GM20000 (cell line): ENCODE data around the gene DBNDD1.

Experiments
- DNase-seq: peaks from one replicate; pipeline ENCODE4 v3.0.0; 2012; ENCODE audit warnings: low spot score
- TF ChIP-seq, protein P1 (sequence below): IDR thresholded peaks from 2 replicates; pipeline ENCODE4 v1.5.1; 2012; ENCODE audit warnings: mild to moderate bottlenecking, control low read depth; ENCODE audit errors: extremely low read depth, missing control alignments

The DBNDD1 gene

GRCh38 chr16:89982318-89982717 lies 36.9 kb downstream of the DBNDD1 start:
- TF ChIP-seq, protein P1, sequence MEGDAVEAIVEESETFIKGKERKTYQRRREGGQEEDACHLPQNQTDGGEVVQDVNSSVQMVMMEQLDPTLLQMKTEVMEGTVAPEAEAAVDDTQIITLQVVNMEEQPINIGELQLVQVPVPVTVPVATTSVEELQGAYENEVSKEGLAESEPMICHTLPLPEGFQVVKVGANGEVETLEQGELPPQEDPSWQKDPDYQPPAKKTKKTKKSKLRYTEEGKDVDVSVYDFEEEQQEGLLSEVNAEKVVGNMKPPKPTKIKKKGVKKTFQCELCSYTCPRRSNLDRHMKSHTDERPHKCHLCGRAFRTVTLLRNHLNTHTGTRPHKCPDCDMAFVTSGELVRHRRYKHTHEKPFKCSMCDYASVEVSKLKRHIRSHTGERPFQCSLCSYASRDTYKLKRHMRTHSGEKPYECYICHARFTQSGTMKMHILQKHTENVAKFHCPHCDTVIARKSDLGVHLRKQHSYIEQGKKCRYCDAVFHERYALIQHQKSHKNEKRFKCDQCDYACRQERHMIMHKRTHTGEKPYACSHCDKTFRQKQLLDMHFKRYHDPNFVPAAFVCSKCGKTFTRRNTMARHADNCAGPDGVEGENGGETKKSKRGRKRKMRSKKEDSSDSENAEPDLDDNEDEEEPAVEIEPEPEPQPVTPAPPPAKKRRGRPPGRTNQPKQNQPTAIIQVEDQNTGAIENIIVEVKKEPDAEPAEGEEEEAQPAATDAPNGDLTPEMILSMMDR, result no peak
- no peak for DNase-seq

GRCh38 chr16:89981414-89981813 lies 37.8 kb downstream of the DBNDD1 start:
- peak; percentile 56 for DNase-seq
- TF ChIP-seq, protein P1, result no peak

DNA sequence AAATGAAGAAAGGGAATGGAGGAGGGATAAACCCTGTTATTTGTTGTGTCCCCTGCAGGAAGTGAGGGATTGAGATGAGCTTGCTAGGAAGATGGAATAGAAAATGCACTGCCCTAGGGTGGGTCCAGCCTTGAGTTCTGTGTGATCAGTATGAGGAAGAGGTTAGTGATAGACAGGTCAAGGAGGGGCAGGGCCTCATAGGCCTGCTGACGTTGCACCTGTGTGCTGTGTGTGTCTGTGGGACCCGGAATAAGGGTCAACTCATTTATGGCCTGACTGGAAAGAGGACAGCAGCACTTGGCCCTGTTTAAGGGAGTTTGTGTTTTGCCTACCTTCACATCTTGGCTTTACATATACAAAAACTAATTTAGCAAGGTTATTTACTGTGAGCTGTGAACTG lies 44.4 kb downstream of the DBNDD1 start:
- no peak for DNase-seq
- TF ChIP-seq, protein P1, result no peak

DNA sequence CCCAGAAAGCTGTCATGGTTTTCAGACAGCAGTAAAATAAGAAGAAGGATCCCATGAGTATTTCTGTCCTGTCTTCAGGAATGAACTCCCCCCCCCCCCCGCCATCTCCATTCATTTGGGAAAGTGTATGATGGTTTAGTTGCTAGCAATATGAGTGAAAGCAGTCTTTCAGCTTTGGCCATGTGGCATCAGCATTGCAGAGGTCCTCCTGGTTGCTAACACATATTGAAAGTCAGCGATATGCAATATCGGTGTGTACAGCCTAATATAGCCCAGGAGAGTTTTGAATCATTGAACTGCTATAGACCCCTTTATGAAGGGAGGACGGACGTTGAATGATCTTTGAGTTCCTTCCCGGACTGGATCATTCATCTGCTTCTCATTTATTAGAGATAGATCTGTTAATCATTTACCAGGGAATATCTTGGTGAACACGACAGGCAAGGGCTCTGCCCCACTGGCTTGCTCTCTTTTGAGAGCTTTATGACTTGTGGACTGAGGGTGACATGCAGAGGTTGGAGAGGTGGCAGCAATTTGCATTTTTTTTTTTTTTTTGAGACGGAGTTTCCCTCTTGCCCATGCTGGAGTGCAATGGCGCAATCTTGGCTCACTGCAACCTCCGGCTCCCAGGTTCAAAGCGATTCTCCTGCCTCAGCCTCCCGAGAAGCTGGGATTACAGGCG lies 45.5 kb downstream of the DBNDD1 start:
- TF ChIP-seq, protein P1, result no peak
- no peak for DNase-seq

DNA sequence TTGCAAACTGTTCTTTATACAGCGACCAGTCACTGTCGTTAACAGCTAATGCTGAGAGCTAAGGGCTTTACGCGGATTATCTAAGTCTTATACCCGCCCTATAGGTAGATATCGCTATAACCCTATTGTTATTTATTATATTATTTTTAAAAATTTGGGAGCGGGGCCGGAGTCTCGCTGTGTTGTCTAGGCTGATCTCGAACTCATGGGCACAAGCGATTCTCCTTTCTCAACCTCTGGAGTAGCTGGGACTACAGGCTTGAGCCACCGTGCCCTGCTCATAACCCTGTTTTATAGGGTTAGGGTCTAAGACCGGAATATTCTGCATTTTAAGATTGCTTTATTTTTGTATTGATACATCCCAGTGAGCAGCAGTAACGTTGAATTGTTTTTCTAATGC lies 46.0 kb downstream of the DBNDD1 start:
- no peak for DNase-seq
- TF ChIP-seq, protein P1, result no peak

DNA sequence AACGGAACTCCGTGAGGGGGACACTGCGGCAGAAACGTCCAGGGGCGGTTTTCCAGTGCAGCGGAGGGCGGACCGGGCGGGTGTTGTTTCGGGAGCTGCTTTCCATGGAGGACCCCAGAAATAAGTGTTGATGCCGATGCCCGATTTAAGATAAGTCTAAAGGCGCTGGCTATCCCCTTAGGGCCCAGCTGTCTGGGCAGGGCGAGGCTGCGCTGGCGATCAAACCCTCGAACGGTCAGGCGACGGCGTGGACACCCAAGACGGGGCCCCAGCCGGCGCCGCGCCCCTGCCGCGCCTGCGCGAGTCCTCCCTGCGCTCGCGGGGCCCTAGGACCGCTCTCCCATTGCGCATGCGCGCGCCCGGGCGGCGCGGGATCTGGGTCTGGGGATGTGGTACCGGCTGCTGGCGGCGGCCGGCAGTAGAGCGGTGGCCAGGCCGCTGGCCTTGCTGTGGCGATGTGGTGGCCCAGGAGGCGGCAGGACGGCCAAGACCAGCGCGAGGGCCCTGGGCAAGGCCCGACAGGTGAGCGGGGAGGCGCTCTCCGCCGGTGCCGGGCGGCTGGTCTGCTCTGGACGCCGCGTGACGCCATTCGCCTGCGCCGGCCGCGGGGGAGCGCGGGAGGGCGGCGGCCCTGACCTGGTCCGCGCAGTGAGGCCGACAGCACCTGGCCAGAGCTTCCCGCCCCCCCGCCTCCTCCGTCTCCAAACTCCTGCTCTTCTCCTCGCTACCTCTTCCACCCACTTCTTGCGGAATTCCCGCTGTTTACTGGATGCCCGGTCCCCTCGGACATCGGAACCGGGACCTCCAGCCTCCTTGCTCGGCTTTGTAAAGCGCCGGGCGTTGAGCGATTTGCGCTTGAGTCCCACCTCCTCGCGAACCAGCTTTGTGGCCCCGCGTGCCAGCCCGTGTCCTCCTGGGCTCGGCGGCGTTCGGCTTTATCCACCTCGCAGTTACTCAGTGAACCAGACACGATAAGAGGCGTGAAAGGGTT lies 46.7 kb downstream of the DBNDD1 start:
- TF ChIP-seq, protein P1, result no peak
- peak; percentile 100 for DNase-seq
